Neural cell (in vitro differentiated cells): ENCODE results near the gene ENTPD8. TPM values are rescaled to one million over a fixed set of nuclear protein-coding genes. Genes with fewer than 3 reads are reported as not detected.

Source experiments
- H2AFZ ChIP-seq: fragments of 200-600, 300-800 bp; sonication (generic), shearing (Covaris generic); 2 replicates; pipeline ENCODE4 v1.6.0; 2014; ENCODE audit warnings: low read depth, mild to moderate bottlenecking, antibody characterized with exemption, low read length, moderate library complexity
- H3F3A ChIP-seq: fragments of 200-600 bp; shearing (Covaris generic); 2 replicates; pipeline ENCODE4 v1.6.1; 2016; ENCODE audit warnings: mild to moderate bottlenecking, moderate library complexity, mixed read lengths, antibody characterized with exemption, low read length; ENCODE audit not compliant: insufficient read depth, poor library complexity, severe bottlenecking
- H3K27ac ChIP-seq: fragments of 200-600, 300-800 bp; sonication (generic), shearing (Covaris generic); 2 replicates; pipeline ENCODE4 v1.5.1; 2014; ENCODE audit warnings: mild to moderate bottlenecking, low read length, moderate library complexity
- H3K27me3 ChIP-seq: fragments of 300-800, 200-600 bp; sonication (generic), shearing (Covaris generic); 2 replicates; pipeline ENCODE4 v1.6.0; 2014; ENCODE audit warnings: mild to moderate bottlenecking, low read depth, low read length, moderate library complexity; ENCODE audit not compliant: insufficient read depth
- H3K36me3 ChIP-seq: fragments of 300-800, 200-600 bp; sonication (generic), shearing (Covaris generic); 2 replicates; pipeline ENCODE4 v1.5.1; 2014; ENCODE audit warnings: mild to moderate bottlenecking, antibody characterized with exemption, low read length, moderate library complexity; ENCODE audit not compliant: insufficient read depth
- H3K4me2 ChIP-seq: fragments of 300-800, 200-600 bp; sonication (generic), shearing (Covaris generic); 2 replicates; pipeline ENCODE4 v1.6.0; 2014; ENCODE audit warnings: mild to moderate bottlenecking, low read length
- H3K4me3 ChIP-seq: fragments of 300-800, 200-600 bp; sonication (generic), shearing (Covaris generic); 2 replicates; pipeline ENCODE4 v1.5.1; 2014; ENCODE audit warnings: mild to moderate bottlenecking, low read length, moderate library complexity
- H3K79me2 ChIP-seq: fragments of 200-600 bp; shearing (Covaris generic); replicated peaks from 2 replicates; pipeline ENCODE4 v1.6.0; 2014; ENCODE audit warnings: mild to moderate bottlenecking, low read length, moderate library complexity; ENCODE audit not compliant: insufficient read depth
- H3K9ac ChIP-seq: fragments of 300-800, 200-600 bp; sonication (generic), shearing (Covaris generic); 2 replicates; pipeline ENCODE4 v1.6.1; 2016; ENCODE audit warnings: mild to moderate bottlenecking, low read length, mixed read lengths
- H3K9me2 ChIP-seq: fragments of 200-600 bp; shearing (Covaris generic); 2 replicates; pipeline ENCODE4 v1.6.1; 2016; ENCODE audit warnings: mild to moderate bottlenecking, low read length, mixed read lengths; ENCODE audit not compliant: insufficient read depth
- H3K9me3 ChIP-seq: fragments of 200-600, 300-800 bp; sonication (generic), shearing (Covaris generic); 2 replicates; pipeline ENCODE4 v1.6.1; 2016; ENCODE audit warnings: mild to moderate bottlenecking, mixed run types, low read length, moderate library complexity, mixed read lengths
- H4K20me1 ChIP-seq: fragments of 200-600 bp; shearing (Covaris generic); 2 replicates; pipeline ENCODE4 v1.6.1; 2016; ENCODE audit warnings: mild to moderate bottlenecking, mixed run types; ENCODE audit not compliant: insufficient read depth
- EP300 ChIP-seq: fragments of 450-650 bp; conservative IDR thresholded peaks from 2 replicates; pipeline ENCODE4 v1.6.1; 2014; ENCODE audit warnings: antibody characterized with exemption, mild to moderate bottlenecking, moderate library complexity; ENCODE audit not compliant: poor library complexity, severe bottlenecking
- EZH2 ChIP-seq: fragments of 200-600, 300-800 bp; shearing (Covaris generic), sonication (generic); IDR thresholded peaks from 2 replicates; pipeline ENCODE4 v1.6.1; 2014; ENCODE audit warnings: antibody characterized with exemption, low read length, borderline replicate concordance, mild to moderate bottlenecking; ENCODE audit not compliant: insufficient read depth, poor library complexity, severe bottlenecking
- MXI1 ChIP-seq: fragments of 450-650 bp; conservative IDR thresholded peaks from 2 replicates; pipeline ENCODE4 v1.6.1; 2014; ENCODE audit warnings: antibody characterized with exemption, mild to moderate bottlenecking; ENCODE audit not compliant: poor library complexity, severe bottlenecking
- POLR2AphosphoS5 ChIP-seq: IDR thresholded peaks from 2 replicates; pipeline ENCODE4 v1.6.1; 2012
- RAD21 ChIP-seq: fragments of 450-650 bp; conservative IDR thresholded peaks from 2 replicates; pipeline ENCODE4 v1.6.1; 2014; ENCODE audit warnings: antibody characterized with exemption, mild to moderate bottlenecking, moderate library complexity
- SMC3 ChIP-seq: fragments of 450-650 bp; conservative IDR thresholded peaks from 2 replicates; pipeline ENCODE4 v1.6.1; 2014; ENCODE audit warnings: antibody characterized with exemption, mild to moderate bottlenecking, moderate library complexity; ENCODE audit not compliant: poor library complexity
- TAF1 ChIP-seq: IDR thresholded peaks from 2 replicates; pipeline ENCODE4 v1.6.1; 2012; ENCODE audit warnings: low read depth
- polyA plus RNA-seq: library from polyadenylated mRNA; depleted of rRNA; stranded (reverse); fragments of >200 nt; gene quantifications from 2 replicates; pipeline ENCODE4 v1.2.3, GENCODE V29; 2014
- TF ChIP-seq, protein P1 (sequence below): IDR thresholded peaks from 2 replicates; pipeline ENCODE4 v1.6.1; 2012; ENCODE audit warnings: borderline replicate concordance
- TF ChIP-seq, protein P2 (sequence below): fragments of 450-650 bp; IDR thresholded peaks from 2 replicates; pipeline ENCODE4 v1.5.1; 2014; ENCODE audit warnings: antibody characterized with exemption, mild to moderate bottlenecking, moderate library complexity; ENCODE audit not compliant: poor library complexity, severe bottlenecking

The ENTPD8 gene
- polyA plus RNA-seq, 1 donor from 2014 or later: not detected

DNA sequence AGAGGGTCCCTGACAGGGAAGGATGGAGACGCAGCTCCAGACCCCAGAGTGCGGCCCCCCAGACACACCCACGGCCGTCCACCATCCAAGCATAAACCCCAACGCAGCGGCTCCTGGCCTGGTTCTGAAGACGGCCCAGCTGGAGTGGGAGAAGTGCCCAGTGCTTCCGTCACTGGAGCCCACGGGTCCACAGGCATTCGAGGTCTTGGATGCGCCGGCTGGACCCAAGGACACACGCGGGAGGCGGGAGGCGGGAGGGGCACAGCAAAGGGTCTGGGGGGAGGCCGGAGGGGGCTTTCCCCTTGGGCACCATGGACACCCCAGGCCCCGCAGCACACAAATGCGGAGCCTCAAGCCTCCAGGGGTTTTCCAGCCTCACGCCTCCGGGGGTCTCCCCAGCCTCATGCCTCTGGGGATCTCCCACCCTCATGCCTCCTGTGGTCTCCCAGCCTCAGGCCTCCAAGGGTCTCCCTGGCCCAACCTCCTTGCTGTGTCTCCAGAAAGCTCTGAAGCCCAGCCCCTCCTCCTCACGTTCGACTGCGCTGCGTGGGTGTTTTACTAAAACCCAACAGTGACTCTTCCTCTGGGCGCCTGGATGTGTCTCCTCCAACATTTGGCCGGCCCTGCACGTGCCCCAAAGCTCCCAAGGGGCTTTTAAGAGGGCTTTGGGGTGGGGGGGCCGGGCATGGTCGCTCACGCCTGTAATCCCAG, 33.4 kb downstream of the ENTPD8 start (continued):
- no peak for TF ChIP-seq RAD21

DNA sequence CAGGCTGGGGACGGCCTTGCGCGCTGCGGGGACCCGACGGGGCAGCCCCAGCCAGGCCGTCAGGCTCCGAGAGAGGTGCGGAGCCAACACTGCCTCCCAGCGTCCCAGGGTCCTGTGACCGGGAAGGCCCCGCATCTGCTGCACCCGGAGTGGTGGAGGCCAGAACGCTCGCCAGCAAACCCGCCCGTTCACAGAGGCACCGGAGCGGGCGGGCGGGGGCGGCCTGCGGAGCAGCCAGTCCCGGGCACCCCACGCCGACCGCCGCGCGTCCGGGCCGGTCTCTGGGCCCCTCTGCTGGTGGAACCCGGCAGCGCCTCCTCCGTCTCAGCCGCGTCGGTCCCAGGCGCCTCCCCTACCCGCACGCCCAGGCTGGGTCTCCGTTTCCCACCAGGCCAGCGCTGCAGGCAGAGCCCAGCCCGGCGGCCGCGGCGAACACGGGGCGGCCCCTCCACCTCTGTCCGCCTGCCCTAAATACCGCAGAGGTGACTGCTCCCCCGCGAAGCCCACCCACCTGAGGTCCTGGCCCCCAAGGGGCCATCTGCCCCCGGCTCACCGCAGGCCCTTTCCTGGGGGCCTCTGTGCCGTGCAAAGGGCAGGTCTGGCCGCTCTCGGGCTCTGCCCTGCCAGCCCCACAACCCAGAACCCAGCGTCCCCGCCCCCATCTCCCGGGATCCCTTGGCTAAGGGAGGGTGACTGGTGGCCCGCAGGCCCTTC, 34.1 kb downstream of the ENTPD8 start:
- TF ChIP-seq POLR2AphosphoS5: no peak
- no peak for TF ChIP-seq TAF1
- TF ChIP-seq, protein P1, sequence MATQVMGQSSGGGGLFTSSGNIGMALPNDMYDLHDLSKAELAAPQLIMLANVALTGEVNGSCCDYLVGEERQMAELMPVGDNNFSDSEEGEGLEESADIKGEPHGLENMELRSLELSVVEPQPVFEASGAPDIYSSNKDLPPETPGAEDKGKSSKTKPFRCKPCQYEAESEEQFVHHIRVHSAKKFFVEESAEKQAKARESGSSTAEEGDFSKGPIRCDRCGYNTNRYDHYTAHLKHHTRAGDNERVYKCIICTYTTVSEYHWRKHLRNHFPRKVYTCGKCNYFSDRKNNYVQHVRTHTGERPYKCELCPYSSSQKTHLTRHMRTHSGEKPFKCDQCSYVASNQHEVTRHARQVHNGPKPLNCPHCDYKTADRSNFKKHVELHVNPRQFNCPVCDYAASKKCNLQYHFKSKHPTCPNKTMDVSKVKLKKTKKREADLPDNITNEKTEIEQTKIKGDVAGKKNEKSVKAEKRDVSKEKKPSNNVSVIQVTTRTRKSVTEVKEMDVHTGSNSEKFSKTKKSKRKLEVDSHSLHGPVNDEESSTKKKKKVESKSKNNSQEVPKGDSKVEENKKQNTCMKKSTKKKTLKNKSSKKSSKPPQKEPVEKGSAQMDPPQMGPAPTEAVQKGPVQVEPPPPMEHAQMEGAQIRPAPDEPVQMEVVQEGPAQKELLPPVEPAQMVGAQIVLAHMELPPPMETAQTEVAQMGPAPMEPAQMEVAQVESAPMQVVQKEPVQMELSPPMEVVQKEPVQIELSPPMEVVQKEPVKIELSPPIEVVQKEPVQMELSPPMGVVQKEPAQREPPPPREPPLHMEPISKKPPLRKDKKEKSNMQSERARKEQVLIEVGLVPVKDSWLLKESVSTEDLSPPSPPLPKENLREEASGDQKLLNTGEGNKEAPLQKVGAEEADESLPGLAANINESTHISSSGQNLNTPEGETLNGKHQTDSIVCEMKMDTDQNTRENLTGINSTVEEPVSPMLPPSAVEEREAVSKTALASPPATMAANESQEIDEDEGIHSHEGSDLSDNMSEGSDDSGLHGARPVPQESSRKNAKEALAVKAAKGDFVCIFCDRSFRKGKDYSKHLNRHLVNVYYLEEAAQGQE: no peak
- TF ChIP-seq, protein P2, sequence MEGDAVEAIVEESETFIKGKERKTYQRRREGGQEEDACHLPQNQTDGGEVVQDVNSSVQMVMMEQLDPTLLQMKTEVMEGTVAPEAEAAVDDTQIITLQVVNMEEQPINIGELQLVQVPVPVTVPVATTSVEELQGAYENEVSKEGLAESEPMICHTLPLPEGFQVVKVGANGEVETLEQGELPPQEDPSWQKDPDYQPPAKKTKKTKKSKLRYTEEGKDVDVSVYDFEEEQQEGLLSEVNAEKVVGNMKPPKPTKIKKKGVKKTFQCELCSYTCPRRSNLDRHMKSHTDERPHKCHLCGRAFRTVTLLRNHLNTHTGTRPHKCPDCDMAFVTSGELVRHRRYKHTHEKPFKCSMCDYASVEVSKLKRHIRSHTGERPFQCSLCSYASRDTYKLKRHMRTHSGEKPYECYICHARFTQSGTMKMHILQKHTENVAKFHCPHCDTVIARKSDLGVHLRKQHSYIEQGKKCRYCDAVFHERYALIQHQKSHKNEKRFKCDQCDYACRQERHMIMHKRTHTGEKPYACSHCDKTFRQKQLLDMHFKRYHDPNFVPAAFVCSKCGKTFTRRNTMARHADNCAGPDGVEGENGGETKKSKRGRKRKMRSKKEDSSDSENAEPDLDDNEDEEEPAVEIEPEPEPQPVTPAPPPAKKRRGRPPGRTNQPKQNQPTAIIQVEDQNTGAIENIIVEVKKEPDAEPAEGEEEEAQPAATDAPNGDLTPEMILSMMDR: peak; percentile 83
- peak; percentile 65 for TF ChIP-seq SMC3
- TF ChIP-seq MXI1: peak; percentile 31
- no peak for TF ChIP-seq EZH2
- no peak for TF ChIP-seq EP300
- peak; percentile 77 for TF ChIP-seq RAD21
- Histone ChIP-seq H3K36me3 (no peaks in the 10 kb centered on the region), H3K27ac (no peak overlapping the region), H3K9me3 (no peaks in the 10 kb centered on the region), H3K79me2 (no peaks in the 10 kb centered on the region), H3F3A (no peaks in the 10 kb centered on the region), H3K4me3 (peak overlapping the region; percentile 58), H3K4me2 (no peak overlapping the region), H3K27me3 (no peaks in the 10 kb centered on the region), H2AFZ (no peak overlapping the region), H4K20me1 (no peaks in the 10 kb centered on the region), H3K9ac (peak overlapping the region; percentile 46), H3K9me2 (no peaks in the 10 kb centered on the region)

DNA sequence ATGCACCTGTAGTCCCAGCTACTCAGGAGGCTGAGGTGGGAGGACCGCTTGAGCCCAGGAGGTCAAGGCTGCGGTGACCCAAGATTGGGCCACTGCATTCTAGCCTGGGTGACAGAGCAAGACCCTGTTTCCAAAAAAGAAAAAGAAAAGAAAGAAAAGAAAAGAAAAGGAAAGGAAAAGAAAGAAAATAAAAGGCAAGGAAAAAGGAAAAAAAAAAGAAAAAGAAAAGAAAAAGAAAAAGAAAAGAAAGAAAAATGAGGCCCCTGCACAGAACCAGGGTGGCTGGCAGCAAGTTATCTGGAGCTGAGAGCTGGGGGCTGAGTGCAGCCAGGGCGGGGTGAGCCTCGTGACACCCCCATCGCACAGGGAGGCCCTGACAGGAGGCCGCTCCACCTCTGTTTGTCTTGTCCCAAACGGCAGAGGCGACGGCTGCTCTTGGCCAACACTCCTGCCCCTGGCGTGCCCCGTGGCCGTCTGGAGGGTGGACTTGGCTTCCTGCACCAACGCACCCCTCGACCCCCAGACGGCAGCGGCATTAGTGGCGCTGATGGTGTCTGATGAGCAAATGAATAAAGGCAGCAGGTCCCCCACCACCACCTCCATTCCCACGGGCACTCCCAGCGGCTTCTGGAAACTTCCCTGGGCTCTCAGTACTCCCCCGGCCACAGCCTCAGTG, 34.9 kb downstream of the ENTPD8 start:
- TF ChIP-seq EP300 (no peak), POLR2AphosphoS5 (no peak), SMC3 (no peak), MXI1 (no peak), TAF1 (no peak), EZH2 (no peak), RAD21 (no peak)
- TF ChIP-seq, protein P2: no peak
- TF ChIP-seq, protein P1: no peak
- Histone ChIP-seq H3K36me3 (no peaks in the 10 kb centered on the region), H2AFZ (no peak overlapping the region), H4K20me1 (no peaks in the 10 kb centered on the region), H3K27ac (no peak overlapping the region), H3K4me3 (peak overlapping the region; percentile 58), H3K79me2 (no peaks in the 10 kb centered on the region), H3F3A (no peaks in the 10 kb centered on the region), H3K27me3 (no peaks in the 10 kb centered on the region), H3K9me2 (no peaks in the 10 kb centered on the region), H3K9ac (peak overlapping the region; percentile 46), H3K9me3 (no peaks in the 10 kb centered on the region), H3K4me2 (no peak overlapping the region)
